Skeletal muscle tissue (tissue), 4 donors: ENCODE results near the gene FOCAD. TPM values are rescaled to one million over a fixed set of nuclear protein-coding genes. Genes with fewer than 3 reads are reported as not detected.

Experiments used
- H3K27ac ChIP-seq: one replicate; pipeline ENCODE4 v1.7.0; 2013; ENCODE audit warnings: mild to moderate bottlenecking, low read depth, low read length, inconsistent platforms
- H3K27me3 ChIP-seq, 3 donors: one replicate each; pipeline ENCODE4 v1.7.0; 2013; ENCODE audit warnings: low read length in 3 of 3; ENCODE audit not compliant: control insufficient read depth in 3 of 3, insufficient read depth in 3 of 3
- H3K36me3 ChIP-seq, 3 donors: one replicate each; pipeline ENCODE4 v1.7.0; 2013; ENCODE audit warnings: low read length in 3 of 3; ENCODE audit not compliant: control insufficient read depth in 3 of 3, insufficient read depth in 3 of 3
- H3K4me1 ChIP-seq, 3 donors: one replicate each; pipeline ENCODE4 v1.7.0; 2013; ENCODE audit warnings: low read length in 3 of 3, mild to moderate bottlenecking in 3 of 3; ENCODE audit not compliant: control insufficient read depth in 3 of 3, insufficient read depth in 3 of 3
- H3K4me3 ChIP-seq, 3 donors: one replicate each; pipeline ENCODE4 v1.7.0; 2013; ENCODE audit warnings: low read length in 3 of 3
- H3K9ac ChIP-seq, 3 donors: one replicate each; pipeline ENCODE4 v1.7.0; 2013; ENCODE audit warnings: low read length in 3 of 3, mild to moderate bottlenecking in 3 of 3, moderate library complexity in 2 of 3, low read depth in 1 of 3
- H3K9me3 ChIP-seq, 3 donors: one replicate each; pipeline ENCODE4 v1.7.0; 2013; ENCODE audit warnings: low read length in 3 of 3; ENCODE audit not compliant: control insufficient read depth in 3 of 3
- total RNA-seq: library from RNA; depleted of rRNA; stranded (reverse); fragments of >200 nt; gene quantifications from one replicate; pipeline ENCODE4 v1.2.3, GENCODE V29; 2014
- donor health status: Osteomylitis.

Gene FOCAD
- total RNA-seq, 1 donor from 2014 or later = 108 TPM

GRCh38 chr9:20749496-20750198 is 65.6 kb downstream of the FOCAD start:
- no peaks in the 10 kb centered on the region for H3K4me1 ChIP-seq
- no peaks in the 10 kb centered on the region for H3K9me3 ChIP-seq
- H3K27ac ChIP-seq = no peak overlapping the region
- H3K36me3 ChIP-seq = peaks cover 0 to 2% (median 0%) of the 10 kb centered on the region in 3 donors
- H3K4me3 ChIP-seq = no peak overlapping the region
- H3K27me3 ChIP-seq = no peaks in the 10 kb centered on the region
- H3K9ac ChIP-seq = no peak overlapping the region

- Histone ChIP-seq H3K9me3 (no peaks in the 10 kb centered on the region), H3K27ac (no peak overlapping the region), H3K4me3 (no peak overlapping the region), H3K9ac (no peak overlapping the region), H3K4me1 (no peaks in the 10 kb centered on the region), H3K36me3 (peaks cover 0 to 5% (median 2%) of the 10 kb centered on the region in 3 donors), H3K27me3 (no peaks in the 10 kb centered on the region)
Measured at GRCh38 chr9:20753761-20754160, 69.7 kb downstream of the FOCAD start.

GRCh38 chr9:20754556-20754955 is 70.5 kb downstream of the FOCAD start:
- H3K9me3 ChIP-seq = no peaks in the 10 kb centered on the region
- H3K27ac ChIP-seq = no peak overlapping the region
- H3K4me1 ChIP-seq = no peaks in the 10 kb centered on the region
- H3K27me3 ChIP-seq = no peaks in the 10 kb centered on the region
- H3K36me3 ChIP-seq = peaks cover 0 to 5% (median 1%) of the 10 kb centered on the region in 3 donors
- no peak overlapping the region for H3K4me3 ChIP-seq
- H3K9ac ChIP-seq = no peak overlapping the region

GRCh38 chr9:20760246-20760891 is 76.3 kb downstream of the FOCAD start:
- no peaks in the 10 kb centered on the region for H3K9me3 ChIP-seq
- H3K4me1 ChIP-seq = no peaks in the 10 kb centered on the region
- H3K27me3 ChIP-seq = no peaks in the 10 kb centered on the region
- no peak overlapping the region for H3K27ac ChIP-seq
- peaks cover 5 to 15% (median 8%) of the 10 kb centered on the region in 3 donors for H3K36me3 ChIP-seq
- H3K9ac ChIP-seq = no peak overlapping the region
- H3K4me3 ChIP-seq = no peak overlapping the region

- Histone ChIP-seq H3K9ac (no peak overlapping the region), H3K27me3 (no peaks in the 10 kb centered on the region), H3K36me3 (peaks cover 8 to 20% (median 9%) of the 10 kb centered on the region in 3 donors), H3K4me3 (no peak overlapping the region), H3K9me3 (no peaks in the 10 kb centered on the region), H3K4me1 (peaks cover 0 to 4% (median 0%) of the 10 kb centered on the region in 3 donors), H3K27ac (no peak overlapping the region)
Measured at GRCh38 chr9:20770947-20771346, 86.9 kb downstream of the FOCAD start.

- Histone ChIP-seq H3K9me3 (no peaks in the 10 kb centered on the region), H3K9ac (no peak overlapping the region), H3K27ac (no peak overlapping the region), H3K27me3 (no peaks in the 10 kb centered on the region), H3K4me3 (no peak overlapping the region), H3K4me1 (peaks cover 0 to 4% (median 0%) of the 10 kb centered on the region in 3 donors), H3K36me3 (peaks cover 4 to 17% (median 9%) of the 10 kb centered on the region in 3 donors)
Measured at GRCh38 chr9:20771729-20772128, 87.7 kb downstream of the FOCAD start.

- Histone ChIP-seq H3K27me3 (no peaks in the 10 kb centered on the region), H3K4me1 (peaks cover 0 to 4% (median 0%) of the 10 kb centered on the region in 3 donors), H3K9me3 (no peaks in the 10 kb centered on the region), H3K27ac (no peak overlapping the region), H3K9ac (no peak overlapping the region), H3K36me3 (peaks cover 0 to 9% (median 5%) of the 10 kb centered on the region in 3 donors), H3K4me3 (no peak overlapping the region)
Measured at GRCh38 chr9:20775683-20776082, 91.6 kb downstream of the FOCAD start.

GRCh38 chr9:20781092-20781491 is 97.0 kb downstream of the FOCAD start:
- Histone ChIP-seq H3K4me3 (no peak overlapping the region), H3K9me3 (no peaks in the 10 kb centered on the region), H3K27ac (no peak overlapping the region), H3K4me1 (no peaks in the 10 kb centered on the region), H3K36me3 (peaks cover 0 to 2% (median 0%) of the 10 kb centered on the region in 3 donors), H3K27me3 (no peaks in the 10 kb centered on the region), H3K9ac (no peak overlapping the region)

- Histone ChIP-seq H3K9me3 (no peaks in the 10 kb centered on the region), H3K4me1 (no peaks in the 10 kb centered on the region), H3K27me3 (no peaks in the 10 kb centered on the region), H3K4me3 (no peak overlapping the region), H3K9ac (no peak overlapping the region), H3K36me3 (peaks cover 0 to 2% (median 0%) of the 10 kb centered on the region in 3 donors), H3K27ac (no peak overlapping the region)
Measured at GRCh38 chr9:20782289-20782688, 98.2 kb downstream of the FOCAD start.
